OCI-LY7 (cell line): ENCODE data around the gene SYNM.

Experiments used
- EZH2phosphoT487 ChIP-seq: fragments of 200-600 bp; sonication (generic); IDR thresholded peaks from 2 replicates; pipeline ENCODE4 v1.6.1; 2018; ENCODE audit warnings: low read depth, borderline replicate concordance, mild to moderate bottlenecking, mixed run types, antibody characterized with exemption, low read length, moderate library complexity, mixed read lengths
- TF ChIP-seq, protein P1 (sequence below): fragments of 200-600 bp; sonication (generic); conservative IDR thresholded peaks from 2 replicates; pipeline ENCODE4 v1.5.1; 2014; ENCODE audit warnings: mild to moderate bottlenecking, antibody characterized with exemption, low read length, moderate library complexity, mixed read lengths

DNA sequence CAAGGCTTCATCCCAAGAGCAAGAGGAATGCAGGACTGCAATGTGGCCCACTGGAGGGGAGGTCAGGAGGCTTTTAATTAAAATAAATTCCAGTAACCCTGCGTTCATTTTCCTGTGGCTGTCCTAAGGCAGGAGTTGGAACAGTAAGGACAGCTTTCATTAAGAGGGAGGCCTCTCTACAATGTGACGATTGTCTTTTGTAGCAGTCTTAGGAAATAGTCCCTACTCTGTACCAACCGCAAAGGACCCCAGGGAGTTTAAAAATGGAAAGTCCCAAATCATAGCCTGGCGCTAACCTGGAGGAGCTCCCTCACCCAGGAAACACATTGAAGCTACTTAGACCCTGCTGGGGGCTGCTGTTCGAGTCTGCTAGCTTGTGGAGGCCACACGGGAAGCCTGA, 62.8 kb downstream of the SYNM start:
- TF ChIP-seq, protein P1, sequence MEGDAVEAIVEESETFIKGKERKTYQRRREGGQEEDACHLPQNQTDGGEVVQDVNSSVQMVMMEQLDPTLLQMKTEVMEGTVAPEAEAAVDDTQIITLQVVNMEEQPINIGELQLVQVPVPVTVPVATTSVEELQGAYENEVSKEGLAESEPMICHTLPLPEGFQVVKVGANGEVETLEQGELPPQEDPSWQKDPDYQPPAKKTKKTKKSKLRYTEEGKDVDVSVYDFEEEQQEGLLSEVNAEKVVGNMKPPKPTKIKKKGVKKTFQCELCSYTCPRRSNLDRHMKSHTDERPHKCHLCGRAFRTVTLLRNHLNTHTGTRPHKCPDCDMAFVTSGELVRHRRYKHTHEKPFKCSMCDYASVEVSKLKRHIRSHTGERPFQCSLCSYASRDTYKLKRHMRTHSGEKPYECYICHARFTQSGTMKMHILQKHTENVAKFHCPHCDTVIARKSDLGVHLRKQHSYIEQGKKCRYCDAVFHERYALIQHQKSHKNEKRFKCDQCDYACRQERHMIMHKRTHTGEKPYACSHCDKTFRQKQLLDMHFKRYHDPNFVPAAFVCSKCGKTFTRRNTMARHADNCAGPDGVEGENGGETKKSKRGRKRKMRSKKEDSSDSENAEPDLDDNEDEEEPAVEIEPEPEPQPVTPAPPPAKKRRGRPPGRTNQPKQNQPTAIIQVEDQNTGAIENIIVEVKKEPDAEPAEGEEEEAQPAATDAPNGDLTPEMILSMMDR: no peak
- TF ChIP-seq EZH2phosphoT487: no peak
